Loucy (cell line): ENCODE data around the gene MMP3.

Source experiments
- H2AFZ ChIP-seq: fragments of 200-600 bp; sonication (generic); 2 replicates; pipeline ENCODE4 v1.6.0; 2016; ENCODE audit warnings: antibody characterized with exemption, mild to moderate bottlenecking, low read length, moderate library complexity
- H3F3A ChIP-seq: fragments of 200-600 bp; 2 replicates; pipeline ENCODE4 v1.6.0; 2016; ENCODE audit warnings: antibody characterized with exemption, low read depth, mild to moderate bottlenecking
- H3K27me3 ChIP-seq: fragments of 200-600 bp; sonication (generic); 2 replicates; pipeline ENCODE4 v1.6.1; 2014; ENCODE audit warnings: low read length, mild to moderate bottlenecking; ENCODE audit not compliant: insufficient read depth, poor library complexity, severe bottlenecking
- H3K36me3 ChIP-seq: fragments of 200-600 bp; sonication (generic); 2 replicates; pipeline ENCODE4 v1.6.1; 2016; ENCODE audit warnings: low read length; ENCODE audit not compliant: insufficient read depth
- H3K4me1 ChIP-seq: fragments of 200-600 bp; sonication (generic); 2 replicates; pipeline ENCODE4 v1.5.1; 2014; ENCODE audit warnings: low read length, mild to moderate bottlenecking; ENCODE audit not compliant: insufficient read depth, poor library complexity, severe bottlenecking
- H3K4me2 ChIP-seq: fragments of 200-600 bp; sonication (generic); 2 replicates; pipeline ENCODE4 v1.6.0; 2014; ENCODE audit warnings: antibody characterized with exemption, low read length, low read depth, mild to moderate bottlenecking; ENCODE audit not compliant: poor library complexity, severe bottlenecking
- H3K4me3 ChIP-seq: fragments of 200-600 bp; sonication (generic); 2 replicates; pipeline ENCODE4 v1.5.1; 2014; ENCODE audit warnings: low read length, mild to moderate bottlenecking, mixed read lengths; ENCODE audit not compliant: poor library complexity, severe bottlenecking
- H3K79me2 ChIP-seq: fragments of 200-600 bp; sonication (generic); 2 replicates; pipeline ENCODE4 v1.6.1; 2014; ENCODE audit warnings: low read length; ENCODE audit not compliant: insufficient read depth
- H3K9ac ChIP-seq: fragments of 200-600 bp; sonication (generic); 2 replicates; pipeline ENCODE4 v1.6.0; 2014; ENCODE audit warnings: mild to moderate bottlenecking, low read depth, low read length, moderate library complexity; ENCODE audit not compliant: poor library complexity, severe bottlenecking
- H3K9me2 ChIP-seq: fragments of 200-600 bp; sonication (generic); replicated peaks from 2 replicates; pipeline ENCODE4 v1.6.1; 2016; ENCODE audit warnings: low read depth, low read length, mixed read lengths
- H3K9me3 ChIP-seq: fragments of 200-600 bp; sonication (generic); 2 replicates; pipeline ENCODE4 v1.6.1; 2014; ENCODE audit warnings: mild to moderate bottlenecking, antibody characterized with exemption, low read length, low read depth; ENCODE audit not compliant: insufficient read depth
- H4K20me1 ChIP-seq: fragments of 200-600 bp; sonication (generic); 2 replicates; pipeline ENCODE4 v1.6.0; 2014; ENCODE audit warnings: antibody characterized with exemption, low read length, mild to moderate bottlenecking; ENCODE audit not compliant: insufficient read depth, poor library complexity, severe bottlenecking
- EZH2phosphoT487 ChIP-seq: fragments of 200-600 bp; IDR thresholded peaks from 2 replicates; pipeline ENCODE4 v1.6.1; 2018; ENCODE audit warnings: antibody characterized with exemption, mild to moderate bottlenecking, moderate library complexity, borderline replicate concordance
- TF ChIP-seq, protein P1 (sequence below): fragments of 200-600 bp; sonication (generic); conservative IDR thresholded peaks from 2 replicates; pipeline ENCODE4 v1.5.1; 2014; ENCODE audit warnings: mild to moderate bottlenecking, antibody characterized with exemption, low read length

MMP3 gene

DNA sequence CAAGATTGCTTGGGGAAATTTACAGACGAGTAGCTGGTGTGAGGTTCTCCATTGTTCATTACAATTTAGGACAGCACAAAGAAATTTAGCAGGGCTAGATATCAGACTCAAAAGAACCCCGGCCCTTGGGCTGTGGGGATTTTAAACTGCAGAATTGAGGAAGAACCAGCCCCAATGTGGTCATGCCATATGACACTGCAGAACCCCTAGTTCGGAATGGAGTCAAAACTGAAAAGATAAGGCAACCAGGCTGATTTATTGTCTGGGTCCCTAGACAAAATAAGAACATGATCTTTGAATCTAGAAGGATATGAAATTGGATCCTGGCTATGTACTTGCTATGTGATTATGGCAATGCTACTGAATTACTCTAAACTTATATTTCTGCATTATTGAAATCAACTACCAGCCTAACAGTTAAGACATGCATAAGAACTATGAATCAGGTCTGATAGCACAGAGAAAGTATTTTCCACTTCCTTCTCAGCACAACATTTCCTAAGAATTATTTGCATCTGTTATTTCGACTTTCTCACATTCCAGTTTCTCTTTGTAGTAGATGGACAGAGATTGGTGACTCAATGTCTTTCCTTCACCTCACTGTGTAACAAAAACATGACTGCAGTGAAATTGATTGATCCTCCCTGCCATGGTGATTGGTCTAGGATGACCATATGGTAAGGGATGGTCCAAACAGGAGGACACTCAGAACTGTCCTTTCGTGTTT is 13.2 kb downstream of the MMP3 start:
- H3K9ac ChIP-seq = no peak overlapping the region
- H3K79me2 ChIP-seq = no peaks in the 10 kb centered on the region
- H3K9me2 ChIP-seq = no peaks in the 10 kb centered on the region
- H3K4me2 ChIP-seq = no peak overlapping the region
- H4K20me1 ChIP-seq = no peaks in the 10 kb centered on the region
- H3K9me3 ChIP-seq = no peaks in the 10 kb centered on the region
- no peaks in the 10 kb centered on the region for H3K36me3 ChIP-seq
- H3F3A ChIP-seq = no peaks in the 10 kb centered on the region
- no peak overlapping the region for H2AFZ ChIP-seq
- no peak for TF ChIP-seq EZH2phosphoT487
- TF ChIP-seq, protein P1, sequence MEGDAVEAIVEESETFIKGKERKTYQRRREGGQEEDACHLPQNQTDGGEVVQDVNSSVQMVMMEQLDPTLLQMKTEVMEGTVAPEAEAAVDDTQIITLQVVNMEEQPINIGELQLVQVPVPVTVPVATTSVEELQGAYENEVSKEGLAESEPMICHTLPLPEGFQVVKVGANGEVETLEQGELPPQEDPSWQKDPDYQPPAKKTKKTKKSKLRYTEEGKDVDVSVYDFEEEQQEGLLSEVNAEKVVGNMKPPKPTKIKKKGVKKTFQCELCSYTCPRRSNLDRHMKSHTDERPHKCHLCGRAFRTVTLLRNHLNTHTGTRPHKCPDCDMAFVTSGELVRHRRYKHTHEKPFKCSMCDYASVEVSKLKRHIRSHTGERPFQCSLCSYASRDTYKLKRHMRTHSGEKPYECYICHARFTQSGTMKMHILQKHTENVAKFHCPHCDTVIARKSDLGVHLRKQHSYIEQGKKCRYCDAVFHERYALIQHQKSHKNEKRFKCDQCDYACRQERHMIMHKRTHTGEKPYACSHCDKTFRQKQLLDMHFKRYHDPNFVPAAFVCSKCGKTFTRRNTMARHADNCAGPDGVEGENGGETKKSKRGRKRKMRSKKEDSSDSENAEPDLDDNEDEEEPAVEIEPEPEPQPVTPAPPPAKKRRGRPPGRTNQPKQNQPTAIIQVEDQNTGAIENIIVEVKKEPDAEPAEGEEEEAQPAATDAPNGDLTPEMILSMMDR = no peak
- no peak overlapping the region for H3K4me3 ChIP-seq
- H3K4me1 ChIP-seq = no peaks in the 10 kb centered on the region
- no peaks in the 10 kb centered on the region for H3K27me3 ChIP-seq

DNA sequence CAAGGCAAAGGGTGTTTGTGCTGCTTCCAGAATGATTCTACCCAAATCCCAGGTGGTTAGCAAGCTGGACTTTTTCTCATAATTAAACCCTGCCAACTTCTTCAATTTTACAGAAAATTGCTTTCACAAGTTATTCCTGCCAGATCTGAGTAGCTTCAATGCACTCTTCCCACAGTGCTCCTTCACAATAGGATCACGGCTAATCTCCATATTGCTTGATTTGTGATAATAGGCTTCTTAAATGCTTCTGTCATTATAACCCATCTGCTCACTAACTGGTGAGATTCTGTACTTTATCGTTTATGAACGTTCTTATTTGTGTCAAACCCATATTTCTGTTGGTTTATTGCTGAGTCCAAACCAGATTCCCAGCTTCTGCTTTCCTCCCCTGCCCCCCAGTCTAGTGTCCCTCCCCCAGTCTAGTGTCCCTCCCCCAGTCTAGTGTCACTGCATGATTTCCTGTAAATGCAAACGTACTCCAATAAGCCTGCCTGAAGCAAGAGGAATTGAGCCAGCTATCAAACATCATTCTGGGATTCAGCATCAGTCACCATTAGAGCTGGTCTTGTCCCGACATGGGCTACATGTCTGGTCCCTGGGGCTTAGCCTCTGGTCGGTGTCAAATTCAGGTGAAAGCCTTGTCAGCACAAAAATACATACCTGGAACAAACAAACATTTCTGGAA is 14.0 kb downstream of the MMP3 start:
- H3K9me3 ChIP-seq = no peaks in the 10 kb centered on the region
- no peaks in the 10 kb centered on the region for H4K20me1 ChIP-seq
- H3K9ac ChIP-seq = no peak overlapping the region
- no peaks in the 10 kb centered on the region for H3F3A ChIP-seq
- H3K36me3 ChIP-seq = no peaks in the 10 kb centered on the region
- no peak overlapping the region for H3K4me2 ChIP-seq
- no peak for TF ChIP-seq EZH2phosphoT487
- TF ChIP-seq, protein P1 = no peak
- no peaks in the 10 kb centered on the region for H3K4me1 ChIP-seq
- no peaks in the 10 kb centered on the region for H3K9me2 ChIP-seq
- H3K4me3 ChIP-seq = no peak overlapping the region
- H3K27me3 ChIP-seq = no peaks in the 10 kb centered on the region
- H3K79me2 ChIP-seq = no peaks in the 10 kb centered on the region
- no peak overlapping the region for H2AFZ ChIP-seq

DNA sequence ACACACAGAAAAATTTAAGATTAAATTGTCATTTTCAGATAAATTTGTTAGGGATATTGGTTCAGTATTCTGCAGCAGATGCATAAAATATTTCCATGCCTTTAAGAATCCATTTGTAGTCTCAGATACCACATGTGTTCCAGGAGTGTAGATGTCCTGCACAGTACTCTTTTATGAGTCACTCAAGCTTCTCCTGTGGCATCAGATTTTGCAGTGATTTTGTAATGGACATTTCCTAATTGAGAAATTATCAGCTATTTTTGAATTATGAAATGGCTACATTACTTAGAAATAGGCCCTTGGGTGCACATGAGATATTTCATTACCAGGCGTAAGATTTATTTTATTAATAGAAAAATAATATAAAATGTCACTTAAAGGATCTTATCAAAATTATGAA is 18.9 kb downstream of the MMP3 start:
- H3K4me1 ChIP-seq = no peaks in the 10 kb centered on the region
- H3K27me3 ChIP-seq = no peaks in the 10 kb centered on the region
- no peak for TF ChIP-seq EZH2phosphoT487
- TF ChIP-seq, protein P1 = no peak
- H3K79me2 ChIP-seq = no peaks in the 10 kb centered on the region
- H4K20me1 ChIP-seq = no peaks in the 10 kb centered on the region
- H3K9me2 ChIP-seq = no peaks in the 10 kb centered on the region; the same call in 1 of the 2 replicates
- no peaks in the 10 kb centered on the region for H3K9me3 ChIP-seq
- no peaks in the 10 kb centered on the region for H3K36me3 ChIP-seq
- no peak overlapping the region for H2AFZ ChIP-seq
- no peaks in the 10 kb centered on the region for H3F3A ChIP-seq
- H3K4me3 ChIP-seq = no peak overlapping the region
- no peak overlapping the region for H3K9ac ChIP-seq
- H3K4me2 ChIP-seq = no peak overlapping the region
